Esophagus muscularis mucosa (tissue), 3 donors: ENCODE measurements around the gene TMEM129.

Experiments used
- CTCF ChIP-seq, 3 experiments: fragments of 200-600 bp in 2 of 3; fragments of 450-650 bp in 1 of 3; sonication (generic) in 2 of 3; IDR thresholded peaks; one replicate each; pipeline ENCODE4 v1.5.1; 2017 to 2019; ENCODE audit warnings: antibody characterized with exemption in 3 of 3, mild to moderate bottlenecking in 2 of 3, moderate library complexity in 1 of 3
- POLR2AphosphoS5 ChIP-seq, 2 donors: sonication (generic); formaldehyde crosslinking; IDR thresholded peaks; one replicate each; pipeline ENCODE4 v1.6.1; 2017; ENCODE audit warnings: antibody characterized with exemption in 2 of 2

- TF ChIP-seq CTCF (IDR thresholded peaks at IDR 0.05) (no peak), POLR2AphosphoS5 (IDR thresholded peaks at IDR 0.05) (no peak)
Observed at GRCh38 chr4:1759818-1760223, 38.7 kb upstream of the TMEM129 start.
